ENCODE data around the gene YPEL3. TPM values are rescaled to one million over a fixed set of nuclear protein-coding genes. Genes with fewer than 3 reads are reported as not detected.

Gene YPEL3
- total RNA-seq, 1 donor from 2014 or later: 30.6 TPM

DNA sequence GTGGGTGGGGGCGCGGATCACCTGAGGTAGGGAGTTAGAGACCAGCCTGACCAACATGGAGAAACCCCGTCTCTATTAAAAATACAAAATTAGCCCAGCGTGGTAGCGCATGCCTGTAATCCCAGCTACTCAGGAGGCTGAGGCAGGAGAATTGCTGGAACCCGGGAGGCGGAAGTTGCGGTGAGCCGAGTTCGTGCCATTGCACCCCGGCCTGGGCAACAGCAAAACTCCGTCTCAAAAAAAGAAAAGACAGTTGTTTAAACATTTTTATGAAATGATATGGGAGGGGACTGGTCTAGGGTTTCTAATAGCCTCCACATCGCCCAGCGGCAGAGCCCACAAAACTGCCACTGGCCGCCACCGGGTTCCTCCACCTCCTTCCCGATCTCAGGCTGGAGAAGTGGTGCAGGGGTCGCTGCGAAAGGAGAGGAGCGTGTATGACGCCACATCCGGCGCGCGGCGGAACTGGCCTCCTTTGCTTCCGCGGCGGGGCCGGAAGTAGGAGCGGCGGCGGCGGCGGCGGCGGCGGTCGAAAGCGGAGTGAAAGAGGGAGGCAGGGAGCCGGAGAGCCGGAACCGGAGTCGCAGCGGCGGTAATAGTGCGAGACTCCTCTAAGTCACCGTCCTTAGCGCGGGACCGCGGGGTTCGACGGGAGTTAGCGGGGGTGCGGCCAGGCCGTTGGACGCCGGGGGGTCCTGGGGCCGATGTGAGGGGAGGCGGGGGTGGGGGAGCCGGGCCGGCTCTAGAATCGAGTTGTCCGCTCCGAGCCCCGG lies 20.3 kb downstream of the YPEL3 start, which contains the start of gene PPP4C:
Gene PPP4C (plus strand): TSS at position 492 of the 773 bp plus-strand sequence. CDS start 384 bp downstream, outside the sequence.
- intact Hi-C loops (cut with micrococcal nuclease): loop anchor here (1.0 kb wide), 2 partner anchors 10 to 16 kb away; partner anchors contain the start of genes ALDOA and TBX6

DNA sequence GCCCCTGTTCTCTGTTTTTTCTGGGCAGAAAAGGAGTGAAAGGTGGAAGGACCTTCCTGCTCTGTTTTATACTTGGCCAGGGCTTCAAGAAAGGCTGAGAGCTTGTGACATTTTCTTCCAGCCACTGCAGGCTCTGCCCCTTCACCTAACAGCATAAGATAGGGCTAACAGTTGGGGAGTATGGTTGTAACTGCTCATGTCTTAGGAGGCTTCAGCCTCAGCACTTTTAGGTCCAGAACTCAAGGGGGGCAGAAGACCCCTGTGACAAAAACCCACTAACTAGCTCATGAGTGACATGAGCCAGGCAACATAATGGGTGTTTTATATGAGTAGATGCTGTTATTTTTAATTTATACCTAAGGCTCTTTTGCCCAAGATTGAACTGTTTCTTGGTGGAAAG lies 25.5 kb downstream of the YPEL3 start:
- intact Hi-C loops (cut with micrococcal nuclease): no loop called here

DNA sequence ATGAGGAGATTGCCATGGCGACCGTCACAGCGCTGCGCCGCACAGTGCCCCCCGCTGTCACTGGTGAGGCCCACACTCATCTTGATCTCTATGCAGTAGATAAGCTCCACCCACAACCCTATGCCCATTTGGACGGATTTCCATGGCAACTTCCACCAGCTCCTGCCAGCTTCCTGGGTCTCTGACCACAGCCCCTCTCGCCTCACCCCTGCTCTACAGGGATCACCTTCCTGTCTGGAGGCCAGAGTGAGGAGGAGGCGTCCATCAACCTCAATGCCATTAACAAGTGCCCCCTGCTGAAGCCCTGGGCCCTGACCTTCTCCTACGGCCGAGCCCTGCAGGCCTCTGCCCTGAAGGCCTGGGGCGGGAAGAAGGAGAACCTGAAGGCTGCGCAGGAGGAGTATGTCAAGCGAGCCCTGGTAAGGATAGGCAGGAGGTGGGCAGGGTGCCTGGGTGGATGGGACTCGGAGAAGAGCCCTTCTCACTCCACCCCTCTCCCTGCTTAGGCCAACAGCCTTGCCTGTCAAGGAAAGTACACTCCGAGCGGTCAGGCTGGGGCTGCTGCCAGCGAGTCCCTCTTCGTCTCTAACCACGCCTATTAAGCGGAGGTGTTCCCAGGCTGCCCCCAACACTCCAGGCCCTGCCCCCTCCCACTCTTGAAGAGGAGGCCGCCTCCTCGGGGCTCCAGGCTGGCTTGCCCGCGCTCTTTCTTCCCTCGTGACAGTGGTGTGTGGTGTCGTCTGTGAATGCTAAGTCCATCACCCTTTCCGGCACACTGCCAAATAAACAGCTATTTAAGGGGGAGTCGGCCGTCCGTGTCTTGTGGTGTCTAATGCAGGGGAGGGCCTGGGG lies 26.2 kb downstream of the YPEL3 start:
- intact Hi-C loops (cut with micrococcal nuclease): loop anchor here (2.0 to 10.0 kb wide), 3 partner anchors 15 to 497 kb away; partner anchors contain the start of gene ZNF771

DNA sequence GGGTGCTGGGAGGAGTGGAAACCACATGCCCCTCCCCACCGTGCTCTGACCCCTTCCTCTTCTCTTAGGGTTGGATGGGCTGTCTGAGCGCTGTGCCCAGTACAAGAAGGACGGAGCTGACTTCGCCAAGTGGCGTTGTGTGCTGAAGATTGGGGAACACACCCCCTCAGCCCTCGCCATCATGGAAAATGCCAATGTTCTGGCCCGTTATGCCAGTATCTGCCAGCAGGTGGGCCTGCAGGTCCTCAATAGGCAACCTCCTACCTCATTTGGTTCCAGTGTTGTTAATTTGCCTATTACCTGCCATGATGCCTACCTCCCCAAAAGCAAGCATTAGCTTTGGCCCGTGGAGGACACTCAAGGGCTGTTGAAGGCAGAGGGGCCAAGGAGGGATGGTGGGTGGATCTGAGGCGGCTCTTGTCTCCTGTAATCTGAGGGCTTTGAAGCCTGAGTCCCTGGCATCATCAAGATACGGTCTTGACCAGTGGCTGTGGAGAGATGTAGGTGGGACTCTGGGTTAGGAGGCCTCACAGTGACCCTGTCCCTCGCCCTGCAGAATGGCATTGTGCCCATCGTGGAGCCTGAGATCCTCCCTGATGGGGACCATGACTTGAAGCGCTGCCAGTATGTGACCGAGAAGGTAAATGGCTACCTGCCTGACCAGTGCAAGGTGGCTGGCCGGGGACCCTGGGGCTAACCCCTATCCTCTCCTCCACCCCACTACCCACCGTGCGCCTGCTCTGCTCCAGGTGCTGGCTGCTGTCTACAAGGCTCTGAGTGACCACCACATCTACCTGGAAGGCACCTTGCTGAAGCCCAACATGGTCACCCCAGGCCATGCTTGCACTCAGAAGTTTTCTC lies 27.0 kb downstream of the YPEL3 start:
- intact Hi-C loops (cut with micrococcal nuclease): loop anchor here (2.0 to 10.0 kb wide), 3 partner anchors 14 to 498 kb away; partner anchors contain the start of gene ZNF771

DNA sequence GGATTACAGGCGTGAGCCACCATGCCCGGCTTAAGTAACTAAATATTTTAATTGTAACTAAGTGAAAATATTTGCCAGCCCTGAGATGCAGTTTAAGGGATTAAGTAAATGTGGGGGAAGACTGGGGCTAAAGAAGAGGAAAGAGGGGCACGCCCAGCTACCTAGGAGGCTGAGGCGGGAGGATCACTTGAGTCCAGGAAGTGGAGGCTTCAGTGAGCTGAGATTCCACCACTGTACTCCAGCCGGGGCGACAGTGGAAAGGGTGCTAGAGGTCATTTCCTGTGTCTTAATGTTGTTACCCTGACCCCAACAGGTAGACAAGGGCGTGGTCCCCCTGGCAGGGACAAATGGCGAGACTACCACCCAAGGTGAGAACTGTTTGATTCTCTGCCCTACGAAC lies 27.7 kb downstream of the YPEL3 start:
- intact Hi-C loops (cut with micrococcal nuclease): loop anchor here (2.0 to 10.0 kb wide), 3 partner anchors 14 to 499 kb away; partner anchors contain the start of gene ZNF771

DNA sequence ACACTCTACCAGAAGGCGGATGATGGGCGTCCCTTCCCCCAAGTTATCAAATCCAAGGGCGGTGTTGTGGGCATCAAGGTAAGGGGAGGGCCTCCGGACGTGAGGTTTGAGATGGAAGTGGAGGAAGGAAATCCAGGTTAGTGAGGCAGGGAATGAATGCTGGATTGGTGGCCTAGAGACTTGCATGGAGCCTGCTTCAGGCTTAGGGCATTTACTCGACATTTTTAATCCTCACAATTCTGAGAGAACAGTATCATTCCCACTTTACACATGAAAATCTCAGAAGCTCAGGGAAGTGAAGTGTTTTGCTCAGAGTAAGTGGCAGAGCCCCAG lies 28.5 kb downstream of the YPEL3 start:
- intact Hi-C loops (cut with micrococcal nuclease): loop anchor here (5.0 to 10.0 kb wide), 2 partner anchors 337 to 500 kb away; partner anchors contain the start of gene ZNF771

DNA sequence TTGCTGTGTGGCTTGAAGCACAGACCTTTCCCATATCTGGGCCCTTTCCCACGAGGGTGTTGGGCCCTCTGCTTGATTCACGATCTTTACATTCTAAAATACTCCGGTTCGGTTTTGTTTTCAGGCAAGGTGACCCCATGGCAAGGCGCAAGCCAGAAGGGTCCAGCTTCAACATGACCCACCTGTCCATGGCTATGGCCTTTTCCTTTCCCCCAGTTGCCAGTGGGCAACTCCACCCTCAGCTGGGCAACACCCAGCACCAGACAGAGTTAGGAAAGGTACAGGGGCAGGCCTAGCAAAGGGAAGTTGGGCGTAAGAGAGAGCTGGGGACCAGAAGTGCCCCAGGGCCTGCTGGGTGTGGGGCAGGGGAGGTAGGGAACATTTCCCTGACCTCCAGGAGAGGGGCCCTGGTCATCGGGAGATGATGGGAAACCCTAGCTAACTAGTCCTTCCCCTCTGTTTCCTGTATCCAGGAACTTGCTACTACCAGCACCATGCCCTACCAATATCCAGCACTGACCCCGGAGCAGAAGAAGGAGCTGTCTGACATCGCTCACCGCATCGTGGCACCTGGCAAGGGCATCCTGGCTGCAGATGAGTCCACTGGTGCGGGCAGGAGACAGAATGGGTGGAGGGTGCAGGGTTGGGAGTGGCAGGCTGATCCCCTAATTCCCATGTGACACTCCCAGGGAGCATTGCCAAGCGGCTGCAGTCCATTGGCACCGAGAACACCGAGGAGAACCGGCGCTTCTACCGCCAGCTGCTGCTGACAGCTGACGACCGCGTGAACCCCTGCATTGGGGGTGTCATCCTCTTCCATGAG lies 29.0 kb downstream of the YPEL3 start:
- intact Hi-C loops (cut with micrococcal nuclease): loop anchor here (5.0 to 10.0 kb wide), 2 partner anchors 338 to 500 kb away; partner anchors contain the start of gene ZNF771

DNA sequence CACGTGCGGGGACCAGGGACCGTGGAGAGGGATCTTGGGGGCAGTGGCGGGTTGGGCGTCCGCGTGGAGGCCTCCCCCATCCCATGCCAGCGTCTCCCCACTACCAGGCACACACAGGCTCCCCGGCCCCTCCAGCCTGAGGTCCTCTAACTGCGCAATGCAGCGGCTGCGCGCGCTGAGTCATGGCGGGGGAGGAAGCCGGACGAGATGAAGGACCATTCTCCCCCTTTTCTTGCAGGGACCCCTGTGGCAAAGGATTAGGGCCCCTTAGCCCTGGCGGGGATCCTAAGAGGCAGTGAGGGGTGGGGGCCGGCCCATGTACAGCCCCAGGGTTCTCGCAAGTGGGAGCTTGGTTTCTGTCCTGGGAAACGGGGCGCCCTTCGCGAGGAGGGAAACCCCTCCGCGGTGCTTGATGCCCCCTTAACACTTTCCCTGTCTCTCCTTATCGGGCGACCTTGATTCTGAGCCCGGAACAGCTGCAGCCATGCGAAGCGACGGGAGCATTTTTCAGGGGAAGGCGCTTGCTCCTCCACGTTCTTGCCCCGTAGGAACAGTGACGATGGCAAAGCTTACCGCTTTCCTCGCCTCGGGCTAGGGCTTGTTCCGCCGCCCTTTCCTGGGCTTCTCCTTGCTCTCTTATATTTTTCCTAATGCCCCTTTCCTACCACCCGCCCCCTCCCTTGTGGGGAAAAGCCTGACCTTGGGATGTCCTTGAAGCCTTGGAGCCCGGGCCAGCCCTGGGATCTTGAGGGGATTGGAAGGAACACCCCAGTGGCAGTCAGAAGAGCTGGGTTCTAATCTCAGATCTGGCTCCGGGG lies 29.9 kb downstream of the YPEL3 start:
- intact Hi-C loops (cut with micrococcal nuclease): loop anchor here (1.0 to 10.0 kb wide), 8 partner anchors 9 to 501 kb away; partner anchors contain the start of genes MAPK3, PPP4C, TBC1D10B and YPEL3

DNA sequence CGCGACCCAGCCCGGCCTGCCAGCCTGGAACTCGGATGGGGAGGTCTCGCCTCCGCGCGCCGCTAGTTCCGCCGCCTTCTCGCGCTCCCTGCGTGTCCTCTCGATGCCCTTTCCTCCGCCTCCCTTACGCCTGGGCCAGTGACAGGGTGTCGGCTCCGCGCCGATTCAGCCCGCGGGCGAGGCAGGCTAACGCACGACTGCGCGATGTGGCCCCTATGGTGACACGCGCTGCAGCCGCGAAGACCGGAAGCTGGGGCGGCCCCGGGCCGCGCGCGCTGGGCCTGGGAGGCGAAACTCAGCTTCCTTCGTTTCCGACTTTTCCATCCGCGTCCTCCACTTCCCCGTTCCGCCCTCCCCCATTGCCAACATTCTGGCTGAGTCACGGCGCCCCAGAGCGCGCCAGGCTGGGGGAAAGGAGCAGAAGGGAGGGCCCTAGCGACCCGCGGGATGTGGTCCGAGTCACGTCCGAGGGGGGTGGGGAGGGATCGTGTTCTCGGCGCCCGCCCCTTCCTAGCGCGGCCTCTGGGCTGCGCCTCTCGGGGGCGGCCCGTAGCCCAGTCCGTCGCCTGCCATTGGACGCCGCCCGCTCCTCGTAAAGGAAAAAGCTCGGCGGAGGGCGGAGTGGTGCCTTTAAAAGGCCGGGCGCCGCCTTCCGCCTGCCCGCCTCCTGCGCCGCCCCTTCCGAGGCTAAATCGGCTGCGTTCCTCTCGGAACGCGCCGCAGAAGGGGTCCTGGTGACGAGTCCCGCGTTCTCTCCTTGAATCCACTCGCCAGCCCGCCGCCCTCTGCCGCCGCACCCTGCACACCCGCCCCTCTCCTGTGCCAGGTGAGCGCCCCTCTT lies 30.7 kb downstream of the YPEL3 start, which contains the start of gene ALDOA:
Gene ALDOA (plus strand): TSS at position 659 of the 841 bp plus-strand sequence. CDS start 1,138 bp downstream, outside the sequence.
- intact Hi-C loops (cut with micrococcal nuclease): loop anchor here (1.0 to 10.0 kb wide), 8 partner anchors 10 to 502 kb away; partner anchors contain the start of genes MAPK3, PPP4C, TBC1D10B and YPEL3

DNA sequence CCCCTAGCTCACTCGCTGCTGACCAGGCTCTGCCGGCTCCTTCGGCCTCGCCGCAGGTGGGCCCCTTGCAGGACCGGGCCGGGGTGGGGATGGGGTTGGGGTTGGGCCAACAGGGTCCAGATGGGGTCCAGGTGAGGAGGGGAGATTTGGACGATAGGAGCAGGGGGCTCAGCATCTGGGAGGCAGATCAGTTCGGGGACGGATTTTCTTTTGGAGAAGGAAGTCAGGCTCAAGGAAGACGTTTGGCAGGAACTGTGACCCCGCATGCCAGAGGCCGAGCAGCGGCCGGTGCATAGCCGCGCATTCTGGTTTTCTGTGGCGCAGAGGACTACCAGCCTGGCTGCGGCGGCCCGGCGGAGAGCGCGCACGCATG lies 31.3 kb downstream of the YPEL3 start:
- intact Hi-C loops (cut with micrococcal nuclease): loop anchor here (1.0 to 10.0 kb wide), 10 partner anchors 9 to 594 kb away; partner anchors contain the start of genes FBRS, MAPK3, PPP4C and TBC1D10B

DNA sequence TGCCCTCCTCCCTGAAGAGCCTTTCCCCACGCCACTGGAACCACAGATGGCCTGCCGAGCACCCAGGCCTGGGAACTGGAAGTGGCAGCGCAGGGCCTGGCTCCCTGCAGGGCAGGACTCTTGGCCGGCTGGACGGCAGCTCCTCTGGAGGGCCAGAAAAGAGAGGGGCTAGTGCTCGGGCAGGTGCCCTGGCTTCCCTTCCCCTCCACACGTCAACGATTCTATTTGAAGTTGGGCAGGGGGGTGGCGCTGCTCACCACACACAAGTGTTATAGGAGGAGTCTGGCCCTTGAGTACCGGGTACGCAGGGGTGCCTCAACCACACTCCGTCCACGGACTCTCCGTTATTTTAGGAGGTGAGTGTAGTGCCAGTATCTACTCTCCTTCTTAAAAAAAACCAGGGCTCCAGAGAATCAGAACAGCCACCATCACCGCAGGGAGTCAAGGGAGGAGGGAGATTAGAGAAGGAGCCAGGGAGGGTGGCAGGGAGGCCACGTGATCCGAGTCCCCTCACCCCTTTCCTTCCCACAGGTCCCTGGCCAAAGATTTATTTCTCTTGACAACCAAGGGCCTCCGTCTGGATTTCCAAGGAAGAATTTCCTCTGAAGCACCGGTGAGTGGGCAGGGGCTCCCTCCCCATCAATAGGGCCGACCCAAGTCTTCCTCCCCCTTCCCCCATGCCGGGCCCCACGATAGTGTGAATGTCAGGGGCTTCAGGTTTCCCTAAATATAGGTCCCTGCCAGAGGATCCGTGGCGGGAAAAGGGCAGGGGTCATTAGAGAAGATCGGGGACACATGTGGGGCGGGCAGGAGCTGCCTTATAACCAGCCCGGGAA lies 31.9 kb downstream of the YPEL3 start:
- intact Hi-C loops (cut with micrococcal nuclease): loop anchor here (1.0 to 10.0 kb wide), 6 partner anchors 9 to 594 kb away; partner anchors contain the start of genes FBRS, MAPK3, TBC1D10B and ZNF771

DNA sequence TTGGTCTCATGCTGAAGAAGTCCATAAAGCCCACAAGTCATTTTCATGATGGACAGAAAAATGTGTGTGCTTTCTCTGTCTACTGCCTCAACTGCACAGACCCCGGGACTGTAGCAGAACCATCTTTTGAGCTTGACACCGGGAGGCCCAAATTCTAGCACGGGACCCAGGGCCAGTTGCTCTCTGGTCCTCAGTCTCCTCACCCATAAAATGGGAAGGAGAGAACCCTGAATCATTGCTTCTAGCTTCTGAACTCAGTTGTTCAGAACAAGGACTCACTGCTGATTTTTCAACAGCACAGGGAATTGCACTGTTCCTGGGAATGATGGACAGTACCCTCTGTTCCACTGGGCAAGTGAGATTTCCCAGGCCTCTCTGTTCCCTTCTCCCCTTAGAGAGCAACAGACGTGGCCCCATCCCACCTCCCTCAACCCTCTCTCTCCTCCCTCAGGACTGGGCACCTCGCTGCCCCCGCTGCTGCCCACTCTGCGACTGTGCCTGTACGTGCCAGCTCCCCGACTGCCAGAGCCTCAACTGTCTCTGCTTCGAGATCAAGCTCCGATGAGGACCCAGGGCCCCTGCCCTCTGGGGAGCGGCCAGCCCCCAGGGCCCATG lies 32.6 kb downstream of the YPEL3 start:
- intact Hi-C loops (cut with micrococcal nuclease): loop anchor here (10.0 kb wide), 1 partner anchor 341 kb away; the partner anchor contains the start of gene ZNF771

DNA sequence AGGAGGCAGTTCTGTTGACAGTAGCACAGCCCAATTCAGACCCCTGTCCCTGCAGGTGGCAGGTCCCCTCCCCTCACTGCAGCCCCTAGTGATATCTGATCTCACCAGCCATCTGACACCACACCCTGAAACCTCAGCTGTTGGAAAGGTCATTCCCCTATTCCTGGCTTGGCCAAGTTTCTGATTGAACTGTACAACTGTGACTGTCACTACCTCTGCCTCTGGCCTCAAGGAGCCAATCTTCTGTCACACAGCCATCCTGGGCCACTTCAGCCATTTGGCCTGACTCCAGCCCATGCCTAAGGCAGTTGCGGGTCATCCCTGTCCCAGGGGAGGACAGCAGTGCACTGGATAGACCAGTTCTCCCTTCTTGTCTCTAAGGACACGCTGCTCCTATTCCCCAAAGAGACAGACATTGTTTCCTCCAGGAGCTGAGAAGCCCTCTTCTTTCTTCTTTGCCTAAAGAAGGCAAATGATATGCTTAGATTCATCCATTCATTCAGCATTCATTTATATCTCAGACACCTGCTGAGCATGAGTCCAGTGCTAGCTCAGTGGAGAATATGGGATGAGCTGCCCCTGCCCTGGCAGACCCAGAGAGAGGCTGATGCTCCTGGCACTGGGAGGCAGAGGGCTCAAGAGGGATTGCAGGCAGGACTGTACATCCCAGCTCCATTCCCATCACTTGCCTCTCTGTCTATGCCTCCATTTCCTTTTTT lies 35.0 kb downstream of the YPEL3 start:
- intact Hi-C loops (cut with micrococcal nuclease): loop anchor here (10.0 kb wide), 1 partner anchor 344 kb away; the partner anchor contains the start of gene ZNF771

DNA sequence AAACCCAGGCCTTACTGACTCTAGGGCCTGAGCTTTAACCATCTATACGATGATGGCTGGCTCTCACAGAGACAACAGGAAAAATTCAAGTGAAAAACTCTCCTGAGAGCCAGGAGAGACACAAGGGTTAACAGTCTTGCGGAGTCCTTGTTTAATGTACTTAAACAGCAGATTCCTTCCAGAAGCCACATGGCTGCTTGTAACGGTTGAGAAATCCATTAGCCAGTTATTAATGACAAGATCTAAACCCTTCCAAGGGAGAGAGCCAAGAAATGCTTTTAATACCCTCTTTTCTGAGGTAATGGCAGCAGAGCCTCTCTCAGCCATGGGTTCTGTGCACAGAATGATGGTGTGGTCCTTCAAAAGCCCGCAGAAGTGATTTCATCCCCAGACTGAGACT lies 35.7 kb downstream of the YPEL3 start:
- intact Hi-C loops (cut with micrococcal nuclease): loop anchor here (10.0 kb wide), 1 partner anchor 344 kb away; the partner anchor contains the start of gene ZNF771

DNA sequence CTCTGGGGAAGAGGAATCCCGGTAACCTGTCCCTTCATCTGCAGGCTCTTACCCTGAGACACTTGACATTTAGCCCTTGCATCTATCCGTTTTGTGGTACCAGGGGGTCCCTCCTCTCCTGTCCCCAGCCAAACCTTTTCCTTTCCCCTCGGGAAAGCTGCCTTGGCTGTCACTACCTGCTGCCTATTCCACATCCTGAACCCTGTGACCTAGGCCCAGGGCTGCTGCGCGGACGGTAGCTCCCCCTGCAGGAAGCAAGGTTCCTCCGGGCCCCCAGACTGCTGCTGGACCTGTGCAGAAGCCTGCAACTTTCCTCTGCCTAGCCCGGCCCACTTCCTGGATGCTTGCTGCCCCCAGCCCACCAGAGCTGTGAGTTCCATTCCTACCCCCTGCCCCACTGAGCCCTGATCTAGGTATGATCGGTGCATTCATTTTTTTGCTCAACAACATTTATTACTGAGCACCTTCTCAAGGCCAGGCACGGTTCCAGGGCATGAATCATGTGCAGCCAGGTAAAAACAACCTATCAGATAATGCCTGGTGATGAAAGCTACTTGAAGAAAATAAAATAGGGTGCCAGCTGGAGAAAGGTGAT lies 41.0 kb downstream of the YPEL3 start:
- intact Hi-C loops (cut with micrococcal nuclease): loop anchor here (1.0 to 2.0 kb wide), 2 partner anchors 9 to 14 kb away; no protein-coding TSS in a partner anchor

Measured in T-helper 2 cell treated with Interferon-gamma antibody and Interleukin-4, amounts not matched to agents 100 ng/mL and 5 ng/mL, for 36 hours (primary cell).